IMR-90 (cell line): ENCODE results near the gene PAMR1. TPM values are rescaled to one million over a fixed set of nuclear protein-coding genes. Genes with fewer than 3 reads are reported as not detected.

Source experiments
- ATAC-seq: fragments of 200-7000 bp; cut with Tn5 transposase; 2 replicates; pipeline ENCODE4 v1.9.1; 2020; ENCODE audit warnings: low read depth, mild to moderate bottlenecking, moderate library complexity
- BruUV-seq: library from RNA; stranded (reverse); fragments of 400-500 nt; replicated peaks from 2 replicates; lab custom pipeline; 2021; lab: Mats Ljungman, UMichigan
- CTCF ChIA-PET: fragments of 300-600 bp; formaldehyde crosslinking; extraction: SDS; loops from one replicate; lab custom pipeline; 2021; ENCODE audit warnings: antibody characterized with exemption; lab: Yijun Ruan, JAX
- POLR2A ChIA-PET: fragments of 300-600 bp; sonication (Branson Sonifier 250); formaldehyde crosslinking; loops from one replicate; lab custom pipeline; 2022; ENCODE audit warnings: antibody characterized with exemption; ENCODE audit not compliant: unreplicated experiment; lab: Charles Lee
- DNase-seq: peaks from one replicate; pipeline ENCODE4 v3.0.0; 2013
- H2AFZ ChIP-seq: replicated peaks from 2 replicates; pipeline ENCODE3; 2013; ENCODE audit warnings: low read length, mild to moderate bottlenecking; ENCODE audit not compliant: poor library complexity
- H2AK5ac ChIP-seq: 2 replicates; pipeline ENCODE4 v1.6.1; 2013; ENCODE audit warnings: low read depth, low read length, inconsistent platforms
- H2AK9ac ChIP-seq: replicated peaks from 2 replicates; pipeline ENCODE3; 2013; ENCODE audit warnings: mild to moderate bottlenecking, low read depth, low read length, moderate library complexity; ENCODE audit not compliant: poor library complexity
- H2BK120ac ChIP-seq: 2 replicates; pipeline ENCODE4 v1.6.1; 2013; ENCODE audit warnings: low read depth, low read length, inconsistent platforms
- H2BK15ac ChIP-seq: 3 replicates; pipeline ENCODE4 v1.6.1; 2013; ENCODE audit warnings: low read depth, low read length, inconsistent platforms
- H2BK20ac ChIP-seq: 2 replicates; pipeline ENCODE4 v1.6.1; 2013; ENCODE audit warnings: low read depth, mild to moderate bottlenecking, inconsistent platforms, low read length, moderate library complexity
- H2BK5ac ChIP-seq: 2 replicates; pipeline ENCODE4 v1.6.1; 2013; ENCODE audit warnings: mild to moderate bottlenecking, low read depth, low read length, inconsistent platforms; ENCODE audit not compliant: poor library complexity, severe bottlenecking
- H3K14ac ChIP-seq: replicated peaks from 2 replicates; pipeline ENCODE4 v1.6.1; 2013; ENCODE audit warnings: low read depth, low read length, inconsistent platforms
- H3K18ac ChIP-seq: 2 replicates; pipeline ENCODE4 v1.6.1; 2013; ENCODE audit warnings: low read depth, low read length, control low read depth
- H3K23ac ChIP-seq: 2 replicates; pipeline ENCODE4 v1.6.1; 2013; ENCODE audit warnings: low read depth, low read length, inconsistent platforms
- H3K27ac ChIP-seq: 2 replicates; pipeline ENCODE4 v1.5.1; 2013; ENCODE audit warnings: mild to moderate bottlenecking, control low read depth, low read length; ENCODE audit not compliant: insufficient read depth
- H3K27me3 ChIP-seq: 2 replicates; pipeline ENCODE4 v1.6.1; 2013; ENCODE audit warnings: low read length; ENCODE audit not compliant: control insufficient read depth, insufficient read depth
- H3K36me3 ChIP-seq: 2 replicates; pipeline ENCODE4 v1.6.1; 2013; ENCODE audit warnings: low read length, mixed read lengths; ENCODE audit not compliant: control insufficient read depth, insufficient read depth
- H3K4ac ChIP-seq: 2 replicates; pipeline ENCODE4 v1.6.1; 2013; ENCODE audit warnings: low read depth, low read length, inconsistent platforms
- H3K4me1 ChIP-seq: 2 replicates; pipeline ENCODE4 v1.6.1; 2013; ENCODE audit warnings: low read length, mixed read lengths; ENCODE audit not compliant: control insufficient read depth, insufficient read depth
- H3K4me2 ChIP-seq: 2 replicates; pipeline ENCODE4 v1.6.1; 2013; ENCODE audit warnings: low read depth, mild to moderate bottlenecking, control low read depth, low read length, moderate library complexity
- H3K4me3 ChIP-seq: 2 replicates; pipeline ENCODE4 v1.5.1; 2013; ENCODE audit warnings: low read depth, mild to moderate bottlenecking, control low read depth, low read length, moderate library complexity; ENCODE audit not compliant: insufficient read depth
- H3K56ac ChIP-seq: 2 replicates; pipeline ENCODE4 v1.6.1; 2013; ENCODE audit warnings: low read length, inconsistent platforms; ENCODE audit not compliant: insufficient read depth; ENCODE audit errors: extremely low read depth
- H3K79me1 ChIP-seq, 2 experiments: 2 replicates each; pipeline ENCODE4 v1.6.1; 2013; ENCODE audit warnings: low read length in 2 of 2, inconsistent platforms in 1 of 2, low read depth in 1 of 2
- H3K9ac ChIP-seq: 2 replicates; pipeline ENCODE4 v1.6.1; 2013; ENCODE audit warnings: low read depth, low read length, control low read depth
- H3K9me1 ChIP-seq: 2 replicates; pipeline ENCODE4 v1.6.1; 2013; ENCODE audit warnings: low read length, inconsistent platforms; ENCODE audit not compliant: insufficient read depth
- H3K9me3 ChIP-seq: 2 replicates; pipeline ENCODE4 v1.6.1; 2013; ENCODE audit warnings: low read length; ENCODE audit not compliant: control insufficient read depth, insufficient read depth
- H4K20me1 ChIP-seq: 2 replicates; pipeline ENCODE4 v1.6.1; 2013; ENCODE audit warnings: low read length, inconsistent platforms; ENCODE audit not compliant: insufficient read depth
- H4K5ac ChIP-seq: 2 replicates; pipeline ENCODE4 v1.6.1; 2013; ENCODE audit warnings: mild to moderate bottlenecking, low read depth, low read length, control low read depth
- H4K8ac ChIP-seq, 2 experiments: 2 replicates each; pipeline ENCODE4 v1.6.1; 2013; ENCODE audit warnings: low read depth in 2 of 2, low read length in 2 of 2, control low read depth in 1 of 2, inconsistent platforms in 1 of 2
- H4K91ac ChIP-seq: 2 replicates; pipeline ENCODE4 v1.6.1; 2013; ENCODE audit warnings: low read depth, low read length, inconsistent platforms; ENCODE audit not compliant: insufficient read depth
- CEBPB ChIP-seq: IDR thresholded peaks from 2 replicates; pipeline ENCODE4 v1.6.1; 2012; ENCODE audit warnings: low read depth, low read length, improper control_type of control experiment
- FOS ChIP-seq: fragments of 150-350 bp; IDR thresholded peaks from 2 replicates; pipeline ENCODE4 v1.6.1; 2016; ENCODE audit warnings: low read depth, low read length
- POLR2A ChIP-seq: IDR thresholded peaks from 2 replicates; pipeline ENCODE4 v1.6.1; 2012; ENCODE audit warnings: mild to moderate bottlenecking, low read depth, low read length
- WGBS, 2 experiments: methylation state at CpG; one replicate each; pipeline versions ENCODE4 v1.1.5 to v1.1.7; 2013; ENCODE audit warnings: missing lambda C conversion rate in 2 of 2; ENCODE audit not compliant: insufficient read length in 1 of 2; ENCODE audit errors: extremely low coverage in 2 of 2; 5-methylcytosine and 5-hydroxymethylcytosine counted together
- dilution Hi-C: fragments of 300-500 bp; cut with HindIII; formaldehyde crosslinking; loops from one replicate; pipeline ENCODE4 v1.14.3; 2018; ENCODE audit warnings: low sequenced_read_pairs; ENCODE audit not compliant: unreplicated experiment
- in situ Hi-C: fragments of 300-500 bp; cut with MboI; formaldehyde crosslinking; loops from 3 replicates; pipeline ENCODE4 v1.14.3; 2019; ENCODE audit warnings: low sequenced_read_pairs, inconsistent platforms, mixed read lengths
- intact Hi-C: fragments of 100-400 bp; cut with micrococcal nuclease; formaldehyde crosslinking; loops from 2 replicates; pipeline ENCODE4 v1.10.0; 2022
- polyA plus RNA-seq, 3 experiments: library from polyadenylated mRNA; depleted of rRNA; stranded (reverse); fragments of >200 nt; gene quantifications; 2 replicates each; pipeline ENCODE4 v1.2.3, GENCODE V29; 2012; ENCODE audit warnings: low replicate concordance in 1 of 3
- total RNA-seq: library from RNA; depleted of rRNA; stranded (reverse); fragments of >200 nt; gene quantifications from 2 replicates; pipeline ENCODE4 v1.2.3, GENCODE V29; 2012

The PAMR1 gene
- total and polyA plus RNA-seq, 2 of the 4 experiments (the other 2 are of a cell fraction): 70.7 to 80.7 TPM

DNA sequence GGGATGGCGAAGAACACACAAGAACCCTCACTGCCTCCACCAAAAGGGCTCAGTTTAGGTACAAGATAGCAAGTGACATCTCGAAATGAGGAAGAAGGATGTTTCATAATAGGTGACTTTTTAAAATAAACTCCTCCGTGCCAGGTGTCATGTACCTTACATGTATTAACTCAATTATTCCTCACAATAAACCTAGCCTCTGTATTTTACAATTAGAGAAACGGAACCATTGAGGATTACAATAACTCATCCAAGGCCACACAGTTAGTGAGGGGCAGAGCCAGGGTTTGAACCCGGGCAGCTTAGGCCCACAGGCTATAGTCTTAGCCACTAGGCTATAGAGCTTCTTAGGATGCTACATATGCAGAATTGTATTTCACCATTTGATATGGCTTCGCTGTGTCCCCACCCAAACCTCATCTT is 965 bp upstream of the PAMR1 start:
- H2BK120ac ChIP-seq: peak overlapping the region; percentile 88; the same call in 1 of the 2 replicates
- no peaks in the 10 kb centered on the region for H4K20me1 ChIP-seq
- H2AK9ac ChIP-seq: no peak overlapping the region
- H4K5ac ChIP-seq: peak overlapping the region; percentile 6; the same call in 1 of the 2 replicates
- no peak overlapping the region for H2BK5ac ChIP-seq
- peaks cover 27% of the 10 kb centered on the region for H3K9me1 ChIP-seq
- dilution Hi-C loops: no loop called here
- no peak overlapping the region for H4K91ac ChIP-seq
- no peak overlapping the region for H3K18ac ChIP-seq
- peaks cover 19 to 49% of the 10 kb centered on the region in 2 experiments for H3K79me1 ChIP-seq
- intact Hi-C loops: no loop called here
- CTCF ChIA-PET: interaction anchor here (2.5 kb wide), 1 partner anchor 296 kb away, joined by 7 read pairs; no protein-coding TSS in a partner anchor
- H2AFZ ChIP-seq: peak overlapping the region; percentile 93
- no peaks in the 10 kb centered on the region for H3K9me3 ChIP-seq
- peak overlapping the region; percentile 81 for H2AK5ac ChIP-seq
- H3K4me3 ChIP-seq: no peak overlapping the region
- peak overlapping the region in 1 of 2 experiments; percentile 92; a peak in 1 of 4 replicates for H4K8ac ChIP-seq
- ATAC-seq (peak; percentile 9), DNase-seq (peak; percentile 65)
- H3K27ac ChIP-seq: no peak overlapping the region
- peak overlapping the region; percentile 69; the same call in 1 of the 2 replicates for H2BK20ac ChIP-seq
- no peaks in the 10 kb centered on the region for H3K36me3 ChIP-seq
- in situ Hi-C loops: no loop called here
- H3K4me1 ChIP-seq: peaks cover 30% of the 10 kb centered on the region
- no peak overlapping the region for H3K56ac ChIP-seq
- no TSS peak for BruUV-seq
- peak overlapping the region; percentile 80; the same call in 1 of the 2 replicates for H3K4me2 ChIP-seq
- 0 out of 2 replicates have a peak overlapping the region, but pooled peaks have one; percentile 75 for H3K23ac ChIP-seq
- POLR2A ChIA-PET: no interaction called here
- H3K4ac ChIP-seq: peak overlapping the region; percentile 89
- H3K9ac ChIP-seq: no peak overlapping the region
- WGBS, 2 experiments: no CpG with 5 or more reads among the region's 6 CpGs
- peak overlapping the region; percentile 82 for H3K14ac ChIP-seq
- peak overlapping the region; percentile 55; the same call in 2 of the 3 replicates for H2BK15ac ChIP-seq
- no peaks in the 10 kb centered on the region for H3K27me3 ChIP-seq
- TF ChIP-seq CEBPB (no peak), POLR2A (no peak), FOS (peak; percentile 69; the same call in 1 of the 2 replicates)
